Astrocyte (in vitro differentiated cells and primary cell): ENCODE data around the gene FBN1.

Experiments
- CTCF ChIP-seq: IDR thresholded peaks from 2 replicates; pipeline ENCODE4 v1.5.1; 2011; ENCODE audit warnings: low read depth, mild to moderate bottlenecking, inconsistent platforms, low read length, moderate library complexity; ENCODE audit not compliant: insufficient read depth
- EZH2 ChIP-seq: IDR thresholded peaks from 2 replicates; pipeline ENCODE4 v1.6.1; 2012; ENCODE audit warnings: mild to moderate bottlenecking, low read length, inconsistent platforms; ENCODE audit not compliant: insufficient read depth

- TF ChIP-seq EZH2 (no peak), CTCF (no peak)
These were observed 43.0 kb upstream of the FBN1 start for GRCh38 chr15:48688493-48688892.
